Endothelial cell of umbilical vein (primary cell): ENCODE measurements around the gene NKX2-4. TPM values are rescaled to one million over a fixed set of nuclear protein-coding genes. Genes with fewer than 3 reads are reported as not detected.

Experiments used
- BruUV-seq: library from RNA; stranded (reverse); fragments of 400-500 nt; replicated peaks from 2 replicates; lab custom pipeline; 2021; lab: Mats Ljungman, UMichigan
- CTCF ChIA-PET: fragments of 300-600, 350-600 bp; sonication (Branson Sonifier 250); formaldehyde crosslinking; loops from one replicate; lab custom pipeline; 2021; ENCODE audit warnings: antibody characterized with exemption, inconsistent platforms; lab: Charles Lee
- POLR2A ChIA-PET: fragments of 300-600, 350-600 bp; sonication (Branson Sonifier 250); formaldehyde crosslinking; loops from one replicate; lab custom pipeline; 2021; ENCODE audit warnings: antibody characterized with exemption, inconsistent platforms; lab: Charles Lee
- DNase-seq: peaks from one replicate; pipeline ENCODE4 v3.0.0-alpha.2; 2011; ENCODE audit warnings: low read depth, low spot score
- FAIRE-seq: peaks from 2 replicates; lab custom pipeline; 2011; peaks lifted over from hg19 to GRCh38; lab: Jason Lieb, UNC
- H2AFZ ChIP-seq: 2 replicates; pipeline ENCODE4 v1.6.0; 2012; ENCODE audit warnings: low read depth, low read length, control low read depth, inconsistent platforms
- H3K27ac ChIP-seq: 2 replicates; pipeline ENCODE4 v1.5.1; 2011; ENCODE audit warnings: low read depth, mild to moderate bottlenecking, control low read depth, low read length, moderate library complexity; ENCODE audit not compliant: insufficient read depth
- H3K27me3 ChIP-seq, 2 experiments: 2 replicates each; pipeline versions ENCODE4 v1.6.0 to v1.6.1; 2011; ENCODE audit warnings: low read length in 2 of 2, mixed read lengths in 1 of 2; ENCODE audit not compliant: control insufficient read depth in 2 of 2, insufficient read depth in 2 of 2
- H3K36me3 ChIP-seq, 2 experiments: 2 replicates in 1 of 2; 3 replicates in 1 of 2; pipeline ENCODE4 v1.5.1; 2011; ENCODE audit warnings: low read length in 2 of 2, mild to moderate bottlenecking in 1 of 2, moderate library complexity in 1 of 2; ENCODE audit not compliant: control insufficient read depth in 2 of 2, insufficient read depth in 2 of 2; ENCODE audit errors: extremely low read depth in 1 of 2
- H3K4me1 ChIP-seq: 3 replicates; pipeline ENCODE4 v1.5.1; 2011; ENCODE audit warnings: mild to moderate bottlenecking, low read length; ENCODE audit not compliant: control insufficient read depth, insufficient read depth; ENCODE audit errors: extremely low read depth
- H3K4me2 ChIP-seq: 2 replicates; pipeline ENCODE4 v1.6.1; 2011; ENCODE audit warnings: low read length, control low read depth, mixed read lengths; ENCODE audit not compliant: insufficient read depth
- H3K4me3 ChIP-seq, 3 experiments: fragments of 200-600 bp in 1 of 3; sonication (generic), shearing (Covaris generic) in 1 of 3; replicated peaks in 1 of 3; 2 replicates each; pipeline ENCODE4 v1.5.1; 2011 to 2016; ENCODE audit warnings: control low read depth in 3 of 3, low read length in 3 of 3, mild to moderate bottlenecking in 2 of 3, inconsistent platforms in 1 of 3, low read depth in 1 of 3, moderate library complexity in 1 of 3; ENCODE audit not compliant: insufficient read depth in 1 of 3
- H3K79me2 ChIP-seq: 2 replicates; pipeline ENCODE4 v1.6.0; 2012; ENCODE audit warnings: low read length, inconsistent platforms; ENCODE audit not compliant: control insufficient read depth, insufficient read depth
- H3K9ac ChIP-seq: replicated peaks from 2 replicates; pipeline ENCODE3; 2011; ENCODE audit warnings: low read length, control low read depth; ENCODE audit not compliant: insufficient read depth; ENCODE audit errors: extremely low read depth
- H3K9me1 ChIP-seq: replicated peaks from 3 replicates; pipeline ENCODE4 v1.6.0; 2011; ENCODE audit warnings: mild to moderate bottlenecking, low read length; ENCODE audit not compliant: control insufficient read depth, insufficient read depth; ENCODE audit errors: extremely low read depth
- H3K9me3 ChIP-seq: replicated peaks from 2 replicates; pipeline ENCODE4 v1.5.1; 2012; ENCODE audit warnings: low read length, inconsistent platforms; ENCODE audit not compliant: control insufficient read depth, insufficient read depth
- H4K20me1 ChIP-seq: replicated peaks from 2 replicates; pipeline ENCODE3; 2011; ENCODE audit warnings: mild to moderate bottlenecking, low read length; ENCODE audit not compliant: control insufficient read depth, insufficient read depth; ENCODE audit errors: extremely low read depth
- EZH2 ChIP-seq: IDR thresholded peaks from 2 replicates; pipeline ENCODE4 v1.6.1; 2012; ENCODE audit warnings: borderline replicate concordance, low read depth, mild to moderate bottlenecking, moderate library complexity, low read length, inconsistent platforms; ENCODE audit not compliant: severe bottlenecking
- FOS ChIP-seq: IDR thresholded peaks from 2 replicates; pipeline ENCODE4 v1.6.1; 2011; ENCODE audit warnings: mild to moderate bottlenecking, low read length, moderate library complexity, borderline replicate concordance; ENCODE audit not compliant: insufficient read depth
- GATA2 ChIP-seq: IDR thresholded peaks from 2 replicates; pipeline ENCODE4 v1.7.0; 2011; ENCODE audit warnings: low read depth, mild to moderate bottlenecking, moderate library complexity, mixed read lengths, low read length; ENCODE audit not compliant: insufficient read length, insufficient read depth
- JUN ChIP-seq: IDR thresholded peaks from 2 replicates; pipeline ENCODE4 v1.6.1; 2011; ENCODE audit warnings: borderline replicate concordance, low read depth; ENCODE audit not compliant: insufficient read length, insufficient read depth
- MAX ChIP-seq: IDR thresholded peaks from 2 replicates; pipeline ENCODE4 v1.6.1; 2011; ENCODE audit not compliant: insufficient read depth, insufficient read length
- MYC ChIP-seq: IDR thresholded peaks from one replicate; pipeline ENCODE4 v1.6.1; 2011; ENCODE audit warnings: mild to moderate bottlenecking, low read depth, low read length
- POLR2A ChIP-seq: IDR thresholded peaks from 2 replicates; pipeline ENCODE4 v1.6.1; 2012; ENCODE audit warnings: low read depth, mild to moderate bottlenecking, control low read depth, low read length
- POLR2AphosphoS5 ChIP-seq: IDR thresholded peaks from 2 replicates; pipeline ENCODE4 v1.6.1; 2012; ENCODE audit warnings: low read depth, mild to moderate bottlenecking, control low read depth, low read length, moderate library complexity; ENCODE audit not compliant: insufficient read depth
- dilution Hi-C: fragments of 300-500 bp; cut with MboI; formaldehyde crosslinking; loops from one replicate; pipeline ENCODE4 v1.15.0; 2019; ENCODE audit warnings: low sequenced_read_pairs; ENCODE audit not compliant: extremely low pct_ligation_motif_present
- intact Hi-C: fragments of 100-400 bp; cut with micrococcal nuclease; formaldehyde crosslinking; loops from one replicate; pipeline ENCODE4 v1.10.0; 2022
- polyA plus RNA-seq, 4 experiments: library from polyadenylated mRNA; depleted of rRNA in 3 of 4; stranded (reverse) in 3 of 4; unstranded in 1 of 4; fragments of >200 nt; gene quantifications; 2 replicates each; pipeline versions ENCODE4 v1.2.1 to v1.2.3, GENCODE V29; 2011 to 2012; ENCODE audit warnings: missing spikeins in 1 of 4
- total RNA-seq: library from RNA; stranded (reverse); gene quantifications from 2 replicates; pipeline ENCODE4 v1.2.3, GENCODE V29; 2021
- TF ChIP-seq, protein P1 (sequence below), 2 donors: IDR thresholded peaks; 1 replicate in 1 of 2; 2 replicates in 1 of 2; pipeline ENCODE4 v1.5.1; 2011; ENCODE audit warnings: low read length in 2 of 2, mild to moderate bottlenecking in 2 of 2, moderate library complexity in 2 of 2, control low read depth in 1 of 2, inconsistent platforms in 1 of 2, low read depth in 1 of 2; ENCODE audit not compliant: insufficient read depth in 1 of 2; ENCODE audit errors: extremely low read depth in 1 of 2

Gene NKX2-4
- total and polyA plus RNA-seq, 2 donors (not counting 3 experiments of a cell fraction or from before 2014, with no cell fraction given), result not detected

DNA sequence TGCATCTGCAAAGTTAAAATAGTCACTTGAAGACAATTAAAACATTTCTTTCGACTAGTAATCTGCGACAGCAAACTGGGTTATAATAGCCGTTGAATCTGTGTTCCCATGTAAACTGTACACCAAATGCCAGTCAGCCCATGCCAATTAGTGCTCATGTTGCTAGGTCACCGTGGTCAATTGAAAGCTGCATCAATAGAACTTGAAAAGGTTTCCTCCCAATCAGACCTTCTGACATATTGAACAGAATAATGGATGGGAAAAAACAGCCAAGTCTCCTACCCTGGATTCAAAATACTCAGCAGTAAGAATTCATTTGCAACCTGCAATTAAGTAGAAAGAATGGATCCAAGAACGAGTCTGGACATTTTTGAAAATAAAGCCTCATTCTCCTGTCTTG is 11.2 kb downstream of the NKX2-4 start:
- dilution Hi-C loops, result no loop called here

More for the DNA sequence above, 11.2 kb downstream of the NKX2-4 start:
- no peak overlapping the region for H2AFZ ChIP-seq
- H3K9ac ChIP-seq, result no peak overlapping the region
- H3K27me3 ChIP-seq, result peaks cover 3% of the 10 kb centered on the region in 2 experiments
- no peaks in the 10 kb centered on the region for H3K4me1 ChIP-seq
- H3K36me3 ChIP-seq, result peaks cover 2 to 15% of the 10 kb centered on the region in 2 experiments
- H3K4me3 ChIP-seq, result no peak overlapping the region
- peaks cover under 1% of the 10 kb centered on the region for H3K79me2 ChIP-seq
- intact Hi-C loops, result no loop called here
- CTCF ChIA-PET, result no interaction called here
- H4K20me1 ChIP-seq, result peaks cover under 1% of the 10 kb centered on the region
- POLR2A ChIA-PET, result no interaction called here
- no peaks in the 10 kb centered on the region for H3K9me3 ChIP-seq
- DNase-seq, result no peak
- no peak for FAIRE-seq
- no peak overlapping the region for H3K27ac ChIP-seq
- no peak overlapping the region for H3K4me2 ChIP-seq
- H3K9me1 ChIP-seq, result no peaks in the 10 kb centered on the region
- no peak for TF ChIP-seq POLR2AphosphoS5
- no peak for TF ChIP-seq FOS
- TF ChIP-seq MYC, result no peak
- TF ChIP-seq MAX, result no peak
- TF ChIP-seq EZH2, result no peak
- TF ChIP-seq, protein P1, sequence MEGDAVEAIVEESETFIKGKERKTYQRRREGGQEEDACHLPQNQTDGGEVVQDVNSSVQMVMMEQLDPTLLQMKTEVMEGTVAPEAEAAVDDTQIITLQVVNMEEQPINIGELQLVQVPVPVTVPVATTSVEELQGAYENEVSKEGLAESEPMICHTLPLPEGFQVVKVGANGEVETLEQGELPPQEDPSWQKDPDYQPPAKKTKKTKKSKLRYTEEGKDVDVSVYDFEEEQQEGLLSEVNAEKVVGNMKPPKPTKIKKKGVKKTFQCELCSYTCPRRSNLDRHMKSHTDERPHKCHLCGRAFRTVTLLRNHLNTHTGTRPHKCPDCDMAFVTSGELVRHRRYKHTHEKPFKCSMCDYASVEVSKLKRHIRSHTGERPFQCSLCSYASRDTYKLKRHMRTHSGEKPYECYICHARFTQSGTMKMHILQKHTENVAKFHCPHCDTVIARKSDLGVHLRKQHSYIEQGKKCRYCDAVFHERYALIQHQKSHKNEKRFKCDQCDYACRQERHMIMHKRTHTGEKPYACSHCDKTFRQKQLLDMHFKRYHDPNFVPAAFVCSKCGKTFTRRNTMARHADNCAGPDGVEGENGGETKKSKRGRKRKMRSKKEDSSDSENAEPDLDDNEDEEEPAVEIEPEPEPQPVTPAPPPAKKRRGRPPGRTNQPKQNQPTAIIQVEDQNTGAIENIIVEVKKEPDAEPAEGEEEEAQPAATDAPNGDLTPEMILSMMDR (IDR thresholded peaks at IDR 0.05; ENCODE audit: extremely low read depth in 1 of 2, insufficient read depth in 1 of 2, low read depth in 1 of 2, low read length in 2 of 2), result no peak
- no peak for TF ChIP-seq GATA2
- TF ChIP-seq JUN, result no peak
- TF ChIP-seq POLR2A, result no peak
- BruUV-seq, result no TSS peak
